Large intestine (tissue), 12 donors: ENCODE measurements around the gene RCVRN. TPM values are rescaled to one million over a fixed set of nuclear protein-coding genes. Genes with fewer than 3 reads are reported as not detected.

ENCODE experiments used
- DNase-seq, 2 donors: peaks; one replicate each; pipeline versions ENCODE4 v3.0.0 to v3.0.0-alpha.2; 2013
- H3K27ac ChIP-seq: one replicate; pipeline ENCODE4 v1.5.1; 2013; ENCODE audit warnings: low read length
- H3K27me3 ChIP-seq: 2 replicates; pipeline ENCODE4 v1.6.1; 2013; ENCODE audit warnings: low read length; ENCODE audit not compliant: control insufficient read depth, insufficient read depth
- H3K36me3 ChIP-seq: 2 replicates; pipeline ENCODE4 v1.6.1; 2013; ENCODE audit warnings: low read length; ENCODE audit not compliant: control insufficient read depth, insufficient read depth
- H3K4me1 ChIP-seq: one replicate; pipeline ENCODE4 v1.6.1; 2013; ENCODE audit warnings: low read length; ENCODE audit not compliant: control insufficient read depth, insufficient read depth
- H3K4me3 ChIP-seq: one replicate; pipeline ENCODE4 v1.5.1; 2013; ENCODE audit warnings: low read length
- H3K9me3 ChIP-seq: one replicate; pipeline ENCODE4 v1.6.1; 2013; ENCODE audit warnings: mild to moderate bottlenecking, low read depth, low read length, moderate library complexity; ENCODE audit not compliant: control insufficient read depth
- WGBS: methylation state at CpG from one replicate; pipeline ENCODE4 v1.1.5; 2013; ENCODE audit warnings: low lambda C conversion rate; ENCODE audit not compliant: insufficient coverage; 5-methylcytosine and 5-hydroxymethylcytosine counted together
- long read RNA-seq, 11 donors: transcript quantifications; one replicate each; lab custom pipeline, GENCODE V29; 2026
- polyA plus RNA-seq: library from polyadenylated mRNA; unstranded; fragments of 120-200 nt; gene quantifications from one replicate; pipeline ENCODE4 v1.2.1, GENCODE V29; 2013

Gene RCVRN
- 0.63 TPM for polyA plus RNA-seq
- long read RNA-seq, donor 1 = 0 reads
- long read RNA-seq, donor 2 = 0 reads
- long read RNA-seq, donor 3 = 0 reads
- long read RNA-seq, donor 4 = 0 reads
- long read RNA-seq, donor 5 = 0 reads
- long read RNA-seq, donor 6 = 0 reads
- long read RNA-seq, donor 7, partial matches to known transcripts = 0 of 2 reads
- long read RNA-seq, donor 7, other reads (novel, unspliced or antisense) = 0 of 2 reads
- long read RNA-seq, donor 8 = 0 reads
- long read RNA-seq, donor 9, partial matches to known transcripts = 0 of 1 reads
- long read RNA-seq, donor 9, other reads (novel, unspliced or antisense) = 0 of 1 reads
- long read RNA-seq, donor 10 = 0 reads
- long read RNA-seq, donor 11, partial matches to known transcripts = 0 of 1 reads
- long read RNA-seq, donor 11, other reads (novel, unspliced or antisense) = 0 of 1 reads

GRCh38 chr17:9905078-9905415 is at the start of gene RCVRN:
RCVRN (minus strand) TSS chr17:9905271; CDS start chr17:9905180, 91 bp downstream.
- H3K36me3 ChIP-seq = no peaks in the 10 kb centered on the region
- H3K9me3 ChIP-seq = no peaks in the 10 kb centered on the region
- no CpG with 5 or more reads among the region's 11 CpGs for WGBS
- DNase-seq = no peak
- H3K27me3 ChIP-seq = peaks cover 6% of the 10 kb centered on the region
- no peak within 1 kb of the TSS for H3K27ac ChIP-seq
- H3K4me1 ChIP-seq = no peaks in the 10 kb centered on the region
- no peak within 1 kb of the TSS for H3K4me3 ChIP-seq

GRCh38 chr17:9953492-9953891 is 48.4 kb upstream of the RCVRN start:
- no peak for DNase-seq
- Histone ChIP-seq H3K36me3 (no peaks in the 10 kb centered on the region), H3K27me3 (no peaks in the 10 kb centered on the region), H3K27ac (no peak overlapping the region), H3K9me3 (no peaks in the 10 kb centered on the region), H3K4me1 (no peaks in the 10 kb centered on the region), H3K4me3 (no peak overlapping the region)
- 73% methylated on average over 3 of the region's 10 CpGs for WGBS

- no peak for DNase-seq
- Histone ChIP-seq H3K4me1 (no peaks in the 10 kb centered on the region), H3K27ac (no peak overlapping the region), H3K4me3 (no peak overlapping the region), H3K9me3 (no peaks in the 10 kb centered on the region), H3K36me3 (no peaks in the 10 kb centered on the region), H3K27me3 (no peaks in the 10 kb centered on the region)
- WGBS = no CpG with 5 or more reads among the region's 5 CpGs
Observed at GRCh38 chr17:9951803-9952202, 46.7 kb upstream of the RCVRN start.

- DNase-seq = no peak
- no peak overlapping the region for H3K27ac ChIP-seq
- peaks cover 8% of the 10 kb centered on the region for H3K36me3 ChIP-seq
- H3K4me3 ChIP-seq = no peak overlapping the region
- H3K4me1 ChIP-seq = no peaks in the 10 kb centered on the region
- 75% methylated on average over 3 of the region's 10 CpGs for WGBS
- no peaks in the 10 kb centered on the region for H3K27me3 ChIP-seq
- no peaks in the 10 kb centered on the region for H3K9me3 ChIP-seq
Observed at GRCh38 chr17:9948928-9949327, 43.9 kb upstream of the RCVRN start.

- Histone ChIP-seq H3K4me3 (no peak overlapping the region), H3K36me3 (peaks cover 8% of the 10 kb centered on the region), H3K9me3 (no peaks in the 10 kb centered on the region), H3K27ac (no peak overlapping the region), H3K4me1 (no peaks in the 10 kb centered on the region), H3K27me3 (no peaks in the 10 kb centered on the region)
- WGBS = no CpG with 5 or more reads among the region's 7 CpGs
- no peak for DNase-seq
Observed at GRCh38 chr17:9944704-9945103, 39.6 kb upstream of the RCVRN start.

GRCh38 chr17:9943343-9943742 is 38.3 kb upstream of the RCVRN start:
- Histone ChIP-seq H3K36me3 (peaks cover 14% of the 10 kb centered on the region), H3K27ac (no peak overlapping the region), H3K4me3 (no peak overlapping the region), H3K27me3 (no peaks in the 10 kb centered on the region), H3K9me3 (peaks cover 3% of the 10 kb centered on the region), H3K4me1 (no peaks in the 10 kb centered on the region)
- no peak for DNase-seq
- no CpG with 5 or more reads among the region's 9 CpGs for WGBS

- Histone ChIP-seq H3K27ac (no peak overlapping the region), H3K36me3 (peaks cover 14% of the 10 kb centered on the region), H3K27me3 (no peaks in the 10 kb centered on the region), H3K4me3 (no peak overlapping the region), H3K9me3 (peaks cover 5% of the 10 kb centered on the region), H3K4me1 (no peaks in the 10 kb centered on the region)
- no peak for DNase-seq
- no CpG with 5 or more reads among the region's 13 CpGs for WGBS
Observed at GRCh38 chr17:9942885-9943284, 37.8 kb upstream of the RCVRN start.

GRCh38 chr17:9941305-9941704 is 36.2 kb upstream of the RCVRN start:
- H3K9me3 ChIP-seq = peaks cover 5% of the 10 kb centered on the region
- H3K4me1 ChIP-seq = no peaks in the 10 kb centered on the region
- WGBS = no CpG with 5 or more reads among the region's 13 CpGs
- DNase-seq = no peak
- H3K36me3 ChIP-seq = peaks cover 10% of the 10 kb centered on the region
- no peak overlapping the region for H3K4me3 ChIP-seq
- H3K27me3 ChIP-seq = no peaks in the 10 kb centered on the region
- no peak overlapping the region for H3K27ac ChIP-seq

GRCh38 chr17:9940841-9941240 is 35.8 kb upstream of the RCVRN start:
- Histone ChIP-seq H3K27ac (no peak overlapping the region), H3K4me1 (no peaks in the 10 kb centered on the region), H3K36me3 (peaks cover 9% of the 10 kb centered on the region), H3K4me3 (no peak overlapping the region), H3K27me3 (no peaks in the 10 kb centered on the region), H3K9me3 (peaks cover 5% of the 10 kb centered on the region)
- DNase-seq = no peak
- 60% methylated on average over 1 of the region's 9 CpGs for WGBS

- DNase-seq = no peak
- Histone ChIP-seq H3K27me3 (no peaks in the 10 kb centered on the region), H3K4me3 (no peak overlapping the region), H3K9me3 (peaks cover 5% of the 10 kb centered on the region), H3K36me3 (peaks cover 5% of the 10 kb centered on the region), H3K4me1 (no peaks in the 10 kb centered on the region), H3K27ac (no peak overlapping the region)
- no CpG with 5 or more reads among the region's 1 CpG for WGBS
Observed at GRCh38 chr17:9938764-9939163, 33.7 kb upstream of the RCVRN start.

- Histone ChIP-seq H3K9me3 (peaks cover 5% of the 10 kb centered on the region), H3K4me3 (no peak overlapping the region), H3K27me3 (no peaks in the 10 kb centered on the region), H3K36me3 (peaks cover 5% of the 10 kb centered on the region), H3K4me1 (no peaks in the 10 kb centered on the region), H3K27ac (no peak overlapping the region)
- WGBS = no CpG with 5 or more reads among the region's 9 CpGs
- no peak for DNase-seq
Observed at GRCh38 chr17:9937901-9938300, 32.8 kb upstream of the RCVRN start.
